Activated naive CD8-positive, alpha-beta T cell (primary cell): ENCODE measurements around the gene B4GALT5.

Source experiments
- H3K27ac Mint-ChIP-seq: one replicate; pipeline ENCODE4 v1.8.0; 2021; ENCODE audit warnings: mixed read lengths
- H3K27me3 Mint-ChIP-seq: one replicate; pipeline ENCODE4 v1.8.0; 2021; ENCODE audit warnings: mixed read lengths
- H3K36me3 Mint-ChIP-seq: one replicate; pipeline ENCODE4 v1.8.0; 2021; ENCODE audit warnings: mixed read lengths
- H3K4me1 Mint-ChIP-seq: one replicate; pipeline ENCODE4 v1.8.0; 2021; ENCODE audit warnings: low read depth, mixed read lengths
- H3K4me3 Mint-ChIP-seq: one replicate; pipeline ENCODE4 v1.8.0; 2021; ENCODE audit warnings: mild to moderate bottlenecking, mixed read lengths
- H3K9me3 Mint-ChIP-seq: one replicate; pipeline ENCODE4 v1.8.0; 2021; ENCODE audit warnings: low read depth, mixed read lengths

B4GALT5 gene

DNA sequence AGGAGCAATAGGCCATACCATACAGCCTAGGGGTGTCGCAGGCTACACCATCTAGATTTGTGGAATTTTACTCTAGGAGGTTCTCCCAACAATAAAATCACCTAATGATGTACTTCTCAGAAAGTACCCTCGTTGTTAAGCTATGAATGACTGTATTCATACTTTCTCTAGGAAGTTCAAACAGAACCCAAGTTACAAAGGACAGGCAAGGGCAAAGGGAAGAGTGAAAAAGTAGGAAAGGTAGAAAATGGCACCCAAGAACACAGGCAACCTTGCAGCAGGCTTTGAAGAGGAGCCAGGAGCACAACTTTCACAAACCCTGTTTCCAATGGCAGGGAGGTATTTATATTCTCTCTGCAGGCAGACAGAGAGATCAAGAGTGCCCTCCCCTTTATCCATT, 67.2 kb downstream of the B4GALT5 start:
- Mint-ChIP-seq H3K27me3 (no peaks in the 10 kb centered on the region), H3K36me3 (peaks cover 19% of the 10 kb centered on the region), H3K9me3 (no peaks in the 10 kb centered on the region), H3K4me1 (peaks cover 6% of the 10 kb centered on the region), H3K27ac (no peak overlapping the region), H3K4me3 (no peak overlapping the region)

DNA sequence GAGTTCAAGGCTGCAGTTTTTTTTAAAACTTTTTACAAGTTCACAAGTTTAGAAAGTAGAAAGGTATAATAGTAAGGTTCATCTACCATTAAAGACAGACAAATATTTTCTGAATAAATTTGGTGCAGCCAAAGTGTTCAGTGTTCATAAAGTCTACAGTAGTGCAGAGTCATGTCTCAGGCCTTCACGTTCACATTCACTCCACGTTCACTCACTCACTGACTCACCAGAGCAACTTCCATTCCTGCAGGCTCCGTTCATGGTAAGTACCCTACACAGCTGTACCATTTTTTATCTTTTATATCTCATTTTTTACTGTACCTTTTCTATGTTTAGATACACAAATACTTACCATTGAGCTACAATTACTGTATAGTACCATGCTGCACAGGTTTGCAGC, 67.6 kb downstream of the B4GALT5 start:
- no peaks in the 10 kb centered on the region for H3K27me3 Mint-ChIP-seq
- H3K9me3 Mint-ChIP-seq: no peaks in the 10 kb centered on the region
- peaks cover 20% of the 10 kb centered on the region for H3K36me3 Mint-ChIP-seq
- peaks cover 6% of the 10 kb centered on the region for H3K4me1 Mint-ChIP-seq
- H3K4me3 Mint-ChIP-seq: no peak overlapping the region
- no peak overlapping the region for H3K27ac Mint-ChIP-seq

DNA sequence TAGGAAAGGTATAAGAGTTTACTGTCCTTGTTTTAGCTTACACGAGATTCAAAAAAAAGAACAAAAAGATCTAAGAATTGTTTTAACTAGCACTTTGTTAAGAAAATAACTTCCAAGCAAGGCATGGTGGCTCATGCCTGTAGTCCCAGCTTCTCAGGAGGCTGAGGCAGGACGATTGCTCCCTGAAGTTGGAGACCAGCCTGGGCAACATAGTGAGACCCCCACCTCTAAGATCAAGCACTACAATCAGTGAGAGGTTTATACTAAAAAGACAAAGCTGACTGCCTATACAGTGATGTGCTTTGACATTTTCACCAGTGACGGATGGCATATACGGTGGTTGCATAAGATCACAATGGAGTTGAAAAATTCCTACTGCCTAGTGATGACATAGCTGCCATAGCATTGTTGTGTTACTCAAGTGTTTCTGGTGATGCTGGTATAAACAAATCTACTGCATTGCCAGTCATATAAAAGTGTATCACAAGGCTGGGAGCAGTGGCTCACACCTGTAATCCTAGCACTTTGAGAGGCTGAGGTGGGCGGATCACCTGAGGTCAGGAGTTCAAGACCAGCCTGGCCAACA, 68.6 kb downstream of the B4GALT5 start:
- Mint-ChIP-seq H3K4me3 (no peak overlapping the region), H3K27me3 (no peaks in the 10 kb centered on the region), H3K4me1 (peaks cover 6% of the 10 kb centered on the region), H3K27ac (no peak overlapping the region), H3K36me3 (peaks cover 20% of the 10 kb centered on the region), H3K9me3 (no peaks in the 10 kb centered on the region)

DNA sequence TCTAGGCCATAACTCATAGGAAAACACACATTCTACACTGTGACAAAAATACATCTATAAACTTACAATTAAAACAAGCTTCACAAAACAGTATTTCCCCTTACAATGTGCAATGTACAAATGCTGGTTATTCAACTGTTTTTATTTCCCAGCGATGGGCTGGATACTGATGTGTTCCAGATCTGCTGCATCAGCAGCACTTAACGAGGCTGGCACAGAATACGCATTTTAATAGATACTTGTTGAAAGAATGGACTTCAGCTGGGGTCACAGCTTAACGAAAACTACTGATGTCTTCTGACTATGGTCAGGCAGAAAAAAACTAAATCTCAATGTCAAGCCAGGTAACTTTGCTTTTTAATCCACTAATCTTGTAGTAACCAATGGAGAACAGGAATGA, 70.9 kb downstream of the B4GALT5 start:
- H3K36me3 Mint-ChIP-seq: peaks cover 19% of the 10 kb centered on the region
- peaks cover 6% of the 10 kb centered on the region for H3K4me1 Mint-ChIP-seq
- no peaks in the 10 kb centered on the region for H3K27me3 Mint-ChIP-seq
- H3K4me3 Mint-ChIP-seq: no peak overlapping the region
- no peak overlapping the region for H3K27ac Mint-ChIP-seq
- no peaks in the 10 kb centered on the region for H3K9me3 Mint-ChIP-seq

DNA sequence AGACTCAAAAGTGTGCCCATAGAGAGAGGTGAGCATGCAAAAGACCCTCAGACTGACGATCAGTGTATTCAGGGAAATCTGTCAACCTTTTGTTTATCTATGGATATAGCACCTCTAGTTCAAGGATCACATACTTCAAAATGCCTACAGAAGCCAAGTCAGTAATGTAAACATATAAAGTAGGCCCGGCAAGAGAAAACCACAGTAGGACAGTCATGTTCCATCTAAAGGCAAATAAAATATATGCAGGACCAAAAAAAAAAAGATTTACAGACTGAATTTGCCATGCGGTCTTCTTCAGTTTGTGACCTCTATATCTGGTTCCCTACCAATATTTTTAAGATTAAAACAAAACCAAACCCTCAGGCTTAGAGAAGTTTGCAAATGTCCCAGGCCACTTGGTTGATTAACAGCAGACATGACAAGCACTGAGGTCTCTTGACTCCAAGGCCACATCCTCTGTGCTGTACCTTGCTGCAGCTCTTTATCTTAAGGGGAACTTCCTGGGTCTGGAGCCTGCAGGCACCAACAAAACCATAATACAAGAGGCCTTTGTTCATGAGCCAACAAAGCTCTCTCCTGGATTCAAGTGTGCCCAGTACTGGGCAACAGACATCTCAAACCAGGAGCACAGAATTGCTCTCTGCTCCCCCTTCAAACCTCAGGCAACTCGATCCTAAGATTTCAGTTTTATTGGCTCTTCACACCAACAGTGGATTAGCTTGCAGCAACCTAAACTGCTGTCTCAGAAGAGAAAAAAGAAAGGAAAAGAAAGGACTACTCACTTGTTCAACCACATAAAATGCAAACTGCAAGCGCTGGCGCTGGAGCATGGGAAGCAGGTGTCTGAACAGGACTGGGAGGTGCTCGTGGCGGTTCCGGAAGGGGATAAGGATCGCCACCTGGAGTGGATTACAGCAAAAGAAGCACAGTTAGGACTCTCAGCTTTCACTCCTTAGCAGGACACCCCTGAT, 71.7 kb downstream of the B4GALT5 start:
- Mint-ChIP-seq H3K36me3 (peaks cover 14% of the 10 kb centered on the region), H3K4me1 (peaks cover 6% of the 10 kb centered on the region), H3K27ac (no peak overlapping the region), H3K27me3 (no peaks in the 10 kb centered on the region), H3K4me3 (no peak overlapping the region), H3K9me3 (no peaks in the 10 kb centered on the region)

DNA sequence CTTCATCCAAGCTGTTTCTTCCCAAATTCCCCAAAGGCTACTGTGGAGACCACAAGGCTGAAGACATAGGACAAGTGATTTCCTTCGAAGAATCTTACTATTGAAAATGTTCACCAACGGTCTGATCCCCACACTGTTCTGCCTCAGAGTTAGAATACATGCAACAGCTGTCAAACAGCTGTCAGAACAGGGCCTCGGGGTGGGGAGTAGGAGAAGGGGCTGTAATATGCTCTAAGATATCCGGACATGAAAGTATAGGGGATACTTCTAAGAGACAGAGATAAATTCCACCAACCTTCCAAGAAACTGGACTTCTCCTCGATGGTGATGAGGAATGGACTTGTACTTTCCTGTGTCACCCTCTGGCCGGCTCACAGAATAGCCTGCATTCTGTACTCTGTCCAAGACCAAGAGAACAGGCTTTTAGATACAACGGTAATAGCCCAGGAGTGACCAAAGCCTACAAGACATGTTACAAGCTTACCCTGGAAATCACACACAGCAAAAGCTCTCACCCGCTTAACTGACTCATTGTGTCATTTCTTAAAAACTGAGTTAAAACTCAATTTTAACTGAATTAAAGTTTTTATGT, 76.5 kb downstream of the B4GALT5 start:
- peaks cover 14% of the 10 kb centered on the region for H3K36me3 Mint-ChIP-seq
- no peak overlapping the region for H3K4me3 Mint-ChIP-seq
- no peaks in the 10 kb centered on the region for H3K27me3 Mint-ChIP-seq
- H3K27ac Mint-ChIP-seq: no peak overlapping the region
- H3K9me3 Mint-ChIP-seq: no peaks in the 10 kb centered on the region
- H3K4me1 Mint-ChIP-seq: no peaks in the 10 kb centered on the region

DNA sequence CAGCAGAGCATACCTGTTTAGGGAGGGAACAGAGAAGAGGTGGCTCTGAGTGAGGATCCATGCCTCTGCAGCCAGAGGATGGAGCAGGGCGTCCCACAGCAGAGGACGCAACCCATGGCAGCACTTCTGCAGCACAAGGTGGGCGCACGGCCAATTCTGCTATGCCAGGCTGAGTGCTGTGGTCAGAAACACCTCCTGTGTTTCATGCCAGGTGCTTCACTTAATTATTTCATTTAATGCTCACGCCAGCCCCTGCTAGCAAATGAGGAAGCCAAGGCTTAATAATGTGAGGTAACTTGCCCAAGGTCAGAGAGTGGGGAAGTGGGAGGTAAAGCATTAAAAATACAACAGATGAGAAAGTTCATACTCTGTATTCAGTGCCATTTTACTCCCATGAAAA, 77.2 kb downstream of the B4GALT5 start:
- H3K27me3 Mint-ChIP-seq: no peaks in the 10 kb centered on the region

DNA sequence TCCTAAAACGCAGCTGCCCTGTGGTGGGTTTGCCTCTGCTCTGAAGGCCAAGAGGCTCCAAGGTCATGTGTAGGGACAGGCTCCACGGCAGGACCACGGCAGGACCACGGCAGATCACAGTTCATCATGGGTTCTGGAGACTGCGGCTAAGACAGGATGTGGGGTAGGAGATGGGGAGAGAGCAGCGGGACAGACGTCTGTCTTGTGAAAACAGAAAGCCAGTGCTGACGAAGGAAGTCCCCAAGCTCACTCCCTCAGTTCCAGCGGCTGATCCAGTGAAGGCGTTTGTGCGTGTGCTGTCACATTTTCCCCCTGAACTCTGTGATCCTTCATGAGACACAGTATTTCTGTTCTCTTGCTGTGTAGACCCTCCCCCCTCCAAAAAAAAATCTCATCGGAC, 77.8 kb downstream of the B4GALT5 start:
- Mint-ChIP-seq H3K27me3 (no peaks in the 10 kb centered on the region), H3K9me3 (no peaks in the 10 kb centered on the region), H3K4me3 (no peak overlapping the region), H3K27ac (no peak overlapping the region), H3K36me3 (peaks cover 12% of the 10 kb centered on the region), H3K4me1 (no peaks in the 10 kb centered on the region)

More for the DNA sequence above, 77.2 kb downstream of the B4GALT5 start:
- peaks cover 12% of the 10 kb centered on the region for H3K36me3 Mint-ChIP-seq
- H3K4me3 Mint-ChIP-seq: no peak overlapping the region
- no peaks in the 10 kb centered on the region for H3K4me1 Mint-ChIP-seq
- no peaks in the 10 kb centered on the region for H3K9me3 Mint-ChIP-seq
- no peak overlapping the region for H3K27ac Mint-ChIP-seq

DNA sequence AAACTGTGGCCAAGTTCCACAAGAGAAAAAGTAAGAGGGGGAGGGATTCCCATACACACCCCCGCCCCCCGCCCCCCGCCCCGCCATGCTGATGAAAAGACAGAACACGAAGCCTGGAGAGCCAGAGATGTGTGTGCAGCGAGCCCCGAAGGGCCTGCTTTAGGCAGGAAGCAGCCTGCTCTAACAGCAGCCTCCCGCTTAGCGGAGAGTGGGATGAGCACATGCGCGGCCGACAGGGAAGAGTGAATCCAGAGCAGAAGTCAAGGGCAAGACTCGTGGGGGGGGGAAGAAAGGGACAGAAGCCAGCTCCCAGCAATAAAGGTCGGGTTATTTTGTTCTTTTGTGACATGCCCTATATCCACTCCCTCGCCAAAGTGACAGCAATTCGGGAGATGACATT, 78.5 kb downstream of the B4GALT5 start:
- no peak overlapping the region for H3K27ac Mint-ChIP-seq
- peaks cover 12% of the 10 kb centered on the region for H3K36me3 Mint-ChIP-seq
- H3K27me3 Mint-ChIP-seq: no peaks in the 10 kb centered on the region

DNA sequence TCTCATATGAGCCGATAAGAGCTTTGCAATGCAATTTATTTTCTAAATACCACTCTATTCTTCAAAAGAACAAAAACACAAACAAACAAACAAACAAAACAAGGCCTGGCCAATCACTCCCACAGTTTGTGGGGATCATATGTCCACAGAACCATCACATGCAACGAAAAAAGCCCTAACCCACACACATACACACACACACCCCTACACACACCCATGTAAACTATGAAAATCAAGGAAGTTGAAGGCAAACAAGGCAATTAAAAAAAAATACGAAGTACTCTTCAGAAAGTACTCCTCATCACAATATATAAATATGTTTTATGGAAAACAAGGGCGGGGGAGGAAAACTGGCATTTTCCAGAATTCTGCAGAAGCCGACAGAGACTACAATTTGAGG, 79.6 kb downstream of the B4GALT5 start:
- Mint-ChIP-seq H3K9me3 (peaks cover 3% of the 10 kb centered on the region), H3K27ac (no peak overlapping the region), H3K36me3 (peaks cover 10% of the 10 kb centered on the region), H3K4me3 (no peak overlapping the region), H3K4me1 (no peaks in the 10 kb centered on the region), H3K27me3 (no peaks in the 10 kb centered on the region)

More for the DNA sequence above, 78.5 kb downstream of the B4GALT5 start:
- no peaks in the 10 kb centered on the region for H3K9me3 Mint-ChIP-seq
- no peaks in the 10 kb centered on the region for H3K4me1 Mint-ChIP-seq
- H3K4me3 Mint-ChIP-seq: no peak overlapping the region

DNA sequence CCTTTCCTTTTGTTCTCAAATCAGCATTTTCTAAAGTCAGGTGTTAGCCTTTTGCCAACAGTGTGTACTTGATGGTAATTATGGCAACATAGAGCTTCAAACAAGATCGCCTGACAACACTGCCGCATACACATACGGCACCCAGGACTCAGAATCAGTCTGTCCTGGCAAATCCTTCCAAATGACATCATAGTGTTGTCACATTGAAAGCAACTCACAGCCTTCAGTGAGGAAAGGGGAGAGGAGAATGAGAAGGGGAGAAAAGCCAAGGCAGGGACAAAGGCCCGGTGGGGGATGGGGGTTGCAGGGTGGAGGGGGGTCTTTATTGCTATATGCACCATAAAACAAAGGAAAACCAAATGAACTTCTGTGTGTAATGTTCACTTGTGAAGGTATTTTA, 80.0 kb downstream of the B4GALT5 start:
- Mint-ChIP-seq H3K27ac (peak overlapping the region; percentile 14), H3K27me3 (no peaks in the 10 kb centered on the region), H3K36me3 (peaks cover 10% of the 10 kb centered on the region), H3K9me3 (peaks cover 3% of the 10 kb centered on the region), H3K4me1 (no peaks in the 10 kb centered on the region), H3K4me3 (no peak overlapping the region)

DNA sequence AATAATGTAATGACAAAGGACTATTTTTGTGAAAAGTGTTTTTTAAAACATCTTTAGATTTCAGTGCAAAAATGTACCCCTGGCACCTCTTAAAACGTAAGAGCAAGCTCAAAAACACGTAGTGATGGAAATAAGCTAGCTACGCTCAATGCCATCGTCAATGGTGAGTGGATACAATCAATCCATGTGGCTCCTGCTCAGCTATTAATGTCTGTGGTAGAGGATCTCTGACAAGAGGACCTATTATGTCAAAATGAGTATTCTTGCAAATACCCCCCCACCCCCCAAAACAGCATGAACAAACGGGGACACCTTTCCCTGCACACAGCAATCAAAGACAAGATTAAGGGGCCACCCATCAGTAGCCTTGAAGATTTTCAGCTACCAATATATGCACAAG, 80.7 kb downstream of the B4GALT5 start:
- Mint-ChIP-seq H3K27me3 (no peaks in the 10 kb centered on the region), H3K36me3 (peaks cover 10% of the 10 kb centered on the region), H3K4me1 (no peaks in the 10 kb centered on the region), H3K9me3 (peaks cover 3% of the 10 kb centered on the region), H3K27ac (no peak overlapping the region), H3K4me3 (no peak overlapping the region)

DNA sequence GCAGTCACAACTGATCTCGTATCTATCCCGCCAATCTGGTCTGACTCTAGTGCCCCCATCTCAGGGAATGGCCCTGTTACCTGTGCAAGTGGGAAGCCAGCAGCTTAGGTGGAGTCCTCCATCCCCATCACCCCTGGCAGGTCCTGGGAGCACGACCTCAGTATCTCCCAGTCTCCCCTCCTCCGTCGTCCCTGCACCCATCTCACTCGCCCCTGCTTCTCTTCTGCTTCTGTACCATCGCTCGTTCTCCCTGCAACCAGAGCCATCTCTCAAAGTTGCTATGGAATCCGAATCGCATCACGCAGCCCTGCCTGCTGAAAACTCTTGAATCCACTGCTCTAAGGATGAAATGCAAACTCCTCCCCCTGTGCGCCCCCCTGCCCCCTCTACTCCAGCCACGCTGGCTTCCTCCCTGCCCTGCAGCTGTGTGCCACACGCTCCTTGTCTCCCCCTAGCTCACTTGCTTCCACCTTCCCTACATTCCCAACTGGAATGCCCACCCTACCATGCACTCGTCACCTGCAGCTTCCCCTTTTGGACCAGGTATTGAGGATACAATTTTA, 81.7 kb downstream of the B4GALT5 start:
- Mint-ChIP-seq H3K27me3 (no peaks in the 10 kb centered on the region), H3K4me1 (no peaks in the 10 kb centered on the region), H3K9me3 (peaks cover 3% of the 10 kb centered on the region), H3K4me3 (no peak overlapping the region), H3K36me3 (peaks cover 10% of the 10 kb centered on the region), H3K27ac (peak overlapping the region; percentile 22)

DNA sequence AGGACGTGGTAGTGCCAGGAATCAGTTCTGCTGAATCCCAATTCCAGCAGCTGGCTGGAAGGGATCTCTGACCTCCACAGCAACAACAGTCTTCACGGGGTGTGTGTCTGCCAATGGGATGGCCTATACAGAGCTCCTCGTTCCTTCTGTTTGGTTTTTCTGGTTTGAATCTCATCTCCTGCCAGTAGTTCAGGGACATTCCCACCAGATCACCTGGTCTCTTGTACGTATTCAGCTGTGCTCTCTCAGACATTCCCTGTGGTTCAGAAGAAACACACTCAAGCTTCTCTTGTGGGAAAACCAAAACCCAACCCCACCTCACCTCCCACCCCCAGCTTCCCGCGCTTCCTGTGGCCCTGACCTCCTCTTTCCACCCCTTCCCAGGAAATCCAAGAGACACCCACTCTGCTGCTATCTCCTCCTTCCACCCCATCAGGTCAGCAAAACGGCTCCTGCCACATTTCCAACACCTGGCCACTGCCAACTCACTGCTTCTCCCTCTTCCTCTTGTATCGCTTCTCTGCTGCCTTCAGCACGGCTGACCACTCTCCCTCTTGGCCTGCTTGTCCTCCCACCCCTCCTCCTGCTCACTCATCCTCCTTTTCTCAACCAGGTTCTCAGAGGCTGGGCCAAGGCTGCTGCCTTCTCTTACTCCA, 82.5 kb downstream of the B4GALT5 start:
- H3K4me1 Mint-ChIP-seq: no peaks in the 10 kb centered on the region
- no peak overlapping the region for H3K4me3 Mint-ChIP-seq
- peaks cover 6% of the 10 kb centered on the region for H3K36me3 Mint-ChIP-seq
- H3K9me3 Mint-ChIP-seq: peaks cover 3% of the 10 kb centered on the region
- H3K27me3 Mint-ChIP-seq: no peaks in the 10 kb centered on the region
- H3K27ac Mint-ChIP-seq: no peak overlapping the region
